HG03558 (cell line): ENCODE results near the gene PM20D2.

Experiments
- ATAC-seq: cut with Tn5 transposase; IDR thresholded peaks from one replicate; pipeline ENCODE4 v1.9.1; 2021; ENCODE audit warnings: moderate number of reproducible peaks; ENCODE audit not compliant: unreplicated experiment; ENCODE audit errors: extremely low read depth

PM20D2 gene

GRCh38 chr6:89198235-89198634 is 52.4 kb downstream of the PM20D2 start:
- no peak for ATAC-seq

GRCh38 chr6:89199579-89199978 is 53.7 kb downstream of the PM20D2 start:
- ATAC-seq: no peak

GRCh38 chr6:89200706-89201215 is 54.9 kb downstream of the PM20D2 start:
- ATAC-seq: no peak

GRCh38 chr6:89204096-89204495 is 58.2 kb downstream of the PM20D2 start:
- no peak for ATAC-seq

GRCh38 chr6:89205819-89206218 is 60.0 kb downstream of the PM20D2 start:
- no peak for ATAC-seq

- no peak for ATAC-seq
Measured at GRCh38 chr6:89208551-89208950, 62.7 kb downstream of the PM20D2 start.

- no peak for ATAC-seq
Measured at GRCh38 chr6:89209457-89209856, 63.6 kb downstream of the PM20D2 start.

GRCh38 chr6:89212472-89212871 is 66.6 kb downstream of the PM20D2 start:
- ATAC-seq: no peak

GRCh38 chr6:89214197-89214596 is 68.3 kb downstream of the PM20D2 start:
- no peak for ATAC-seq
